DMS53 (cell line): ENCODE results near the gene FAM32A.
A peak's percentile ranks its signal among the peaks of the same experiment; 100 is the strongest.

Source experiments
- DNase-seq: peaks from one replicate; lab custom pipeline; 2025; lab: John Stamatoyannopoulos, UW

FAM32A gene

GRCh38 chr19:16185123-16185767, at the start of gene FAM32A:
Gene FAM32A, plus strand, starts transcription at chr19:16185410. Its CDS starts 33 bp downstream, at chr19:16185443.
- peak; percentile 98 for DNase-seq

GRCh38 chr19:16135430-16136127, 49.6 kb upstream of the FAM32A start:
- DNase-seq: no peak

DNA sequence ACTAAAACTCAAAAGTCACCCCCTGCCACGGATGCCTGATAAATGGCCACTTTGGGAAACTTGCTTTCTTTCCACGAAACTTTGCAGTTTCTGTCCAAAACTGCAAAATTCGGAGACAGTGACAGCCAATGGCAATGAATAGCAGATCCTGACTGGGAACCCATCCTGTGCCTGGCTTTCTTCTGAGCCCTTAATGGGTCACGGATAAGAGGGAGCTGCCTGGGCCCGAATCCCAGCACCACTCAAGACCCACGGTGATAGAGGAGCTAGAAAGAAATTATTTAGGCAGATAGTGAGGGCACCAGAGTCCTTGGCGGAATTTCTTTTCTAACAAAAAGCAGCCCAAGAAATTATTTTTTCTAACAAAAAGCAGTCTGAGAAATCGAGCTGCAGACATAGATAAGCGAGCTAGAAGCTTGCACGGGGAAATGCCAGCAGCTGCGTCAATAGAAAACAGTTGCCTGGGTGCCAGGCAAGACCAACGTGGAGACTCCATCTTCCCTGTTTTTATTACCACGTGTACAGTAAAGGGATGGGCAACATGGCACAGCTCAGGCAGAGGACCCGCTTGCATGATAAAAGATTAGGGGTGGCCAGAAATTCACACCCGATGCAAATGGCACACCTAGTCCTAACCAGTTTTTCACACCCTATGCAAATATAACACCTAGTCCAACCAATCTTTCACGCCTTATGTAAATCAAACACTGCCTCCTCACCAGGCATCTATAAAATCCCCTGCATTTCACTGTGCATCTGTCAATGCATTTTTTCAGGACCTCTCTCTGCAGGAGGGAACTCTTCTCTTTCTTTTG, 48.8 kb upstream of the FAM32A start:
- DNase-seq: peak; percentile 52

DNA sequence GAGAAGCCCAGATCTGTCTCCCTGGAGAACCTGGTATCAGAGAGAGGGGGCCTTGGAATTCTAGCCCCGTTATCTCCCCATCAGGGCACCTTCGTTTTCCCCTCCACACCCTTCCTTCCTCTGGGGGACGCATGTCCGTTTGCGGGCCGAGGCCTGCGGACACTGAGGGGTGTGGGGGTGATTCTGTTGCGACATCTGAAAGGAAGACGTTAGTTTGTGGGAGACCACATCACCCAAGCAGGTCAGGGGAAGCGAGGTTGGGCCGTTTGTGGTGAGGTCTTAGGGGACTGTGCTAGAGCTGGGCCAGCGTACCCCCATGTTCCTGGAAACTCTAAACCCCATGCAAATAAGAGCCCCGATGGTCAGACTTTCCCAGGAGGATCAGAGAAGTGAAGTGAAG, 45.5 kb upstream of the FAM32A start:
- DNase-seq: no peak

GRCh38 chr19:16141043-16141442, 44.2 kb upstream of the FAM32A start:
- DNase-seq: no peak

- DNase-seq: no peak
Observed at GRCh38 chr19:16142032-16142580, 43.1 kb upstream of the FAM32A start.

- DNase-seq: peak; percentile 91
Observed at GRCh38 chr19:16143399-16144215, 41.6 kb upstream of the FAM32A start, which contains the start of gene HSH2D. Gene HSH2D, plus strand, starts transcription at chr19:16143685. Its CDS starts 5,066 bp downstream, at chr19:16148751.

GRCh38 chr19:16144216-16144581, 41.0 kb upstream of the FAM32A start:
- DNase-seq: no peak

DNA sequence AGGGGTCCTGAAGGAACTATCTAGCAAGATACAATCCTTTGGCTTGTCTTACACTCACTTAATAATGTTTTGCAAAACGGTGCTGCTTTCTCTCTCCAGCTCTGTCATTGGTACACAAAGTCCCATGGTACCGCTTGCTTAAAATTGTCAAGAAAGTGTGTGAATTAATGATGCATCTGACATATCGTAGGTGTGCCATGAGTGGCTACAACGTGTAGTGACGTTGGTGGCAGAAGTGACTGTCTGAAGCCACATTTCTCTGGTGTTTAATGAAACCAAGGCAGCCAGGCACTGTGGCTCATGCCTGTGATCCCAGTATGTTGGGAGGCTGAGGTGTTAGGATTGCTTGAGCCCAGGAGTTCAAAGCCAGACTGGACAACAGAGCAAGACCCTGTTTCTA, 39.1 kb upstream of the FAM32A start:
- no peak for DNase-seq

DNA sequence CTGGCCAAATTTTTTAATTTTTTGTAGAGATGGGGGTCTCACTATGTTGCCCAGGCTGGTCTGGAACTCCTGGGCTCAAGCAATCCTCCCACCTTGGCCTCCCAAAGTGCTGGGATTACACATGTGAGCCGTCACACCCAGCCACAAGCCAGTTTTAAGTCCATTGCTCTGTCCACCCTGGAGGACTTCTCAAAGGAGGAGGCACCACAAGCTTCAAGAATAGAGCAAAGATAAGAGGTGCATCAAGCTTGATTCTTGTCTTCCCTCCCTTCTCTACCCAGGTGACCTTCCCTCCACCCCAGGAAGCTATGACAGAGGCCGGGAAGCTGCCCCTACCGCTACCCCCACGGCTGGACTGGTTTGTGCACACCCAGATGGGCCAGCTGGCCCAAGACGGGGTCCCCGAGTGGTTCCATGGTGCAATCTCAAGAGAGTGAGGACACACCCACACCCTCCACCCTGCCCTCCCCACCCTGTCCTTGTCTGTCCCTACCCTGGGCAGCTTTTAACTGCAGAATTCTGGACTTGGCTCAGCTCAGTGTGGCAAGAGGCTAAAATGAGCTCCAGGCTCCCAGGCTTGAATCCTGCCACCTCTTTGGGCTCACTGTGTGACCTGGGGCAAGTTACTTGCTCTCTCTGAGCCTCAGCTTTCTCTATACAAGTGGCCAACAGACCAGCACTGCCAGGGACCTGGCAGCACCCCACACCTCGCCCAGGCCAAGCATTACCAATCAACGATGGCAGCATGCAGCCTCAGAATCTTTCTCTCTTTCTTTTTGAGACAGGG, 36.6 kb upstream of the FAM32A start:
- DNase-seq: no peak

- DNase-seq: peak; percentile 11
Observed at GRCh38 chr19:16153582-16154336, 31.5 kb upstream of the FAM32A start.

DNA sequence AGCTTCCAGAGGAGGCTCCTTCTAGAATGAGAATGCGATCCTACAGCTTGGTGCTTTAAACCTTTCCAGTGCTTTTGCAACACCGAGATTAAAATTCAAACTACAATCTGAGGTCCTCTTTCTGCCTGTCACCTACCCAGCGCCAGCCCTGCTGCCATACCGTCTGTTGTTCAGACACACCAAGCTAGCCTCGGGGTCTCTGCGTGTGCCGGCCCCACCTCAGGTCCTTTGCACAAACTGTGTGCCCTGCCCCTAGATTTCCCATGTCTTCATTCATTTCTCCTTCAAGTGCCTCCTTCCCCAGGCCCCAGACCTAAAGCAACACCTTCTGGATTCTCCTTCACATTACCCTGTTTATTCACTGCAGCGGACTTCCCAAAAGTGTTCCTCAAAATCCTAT, 30.7 kb upstream of the FAM32A start:
- no peak for DNase-seq

DNA sequence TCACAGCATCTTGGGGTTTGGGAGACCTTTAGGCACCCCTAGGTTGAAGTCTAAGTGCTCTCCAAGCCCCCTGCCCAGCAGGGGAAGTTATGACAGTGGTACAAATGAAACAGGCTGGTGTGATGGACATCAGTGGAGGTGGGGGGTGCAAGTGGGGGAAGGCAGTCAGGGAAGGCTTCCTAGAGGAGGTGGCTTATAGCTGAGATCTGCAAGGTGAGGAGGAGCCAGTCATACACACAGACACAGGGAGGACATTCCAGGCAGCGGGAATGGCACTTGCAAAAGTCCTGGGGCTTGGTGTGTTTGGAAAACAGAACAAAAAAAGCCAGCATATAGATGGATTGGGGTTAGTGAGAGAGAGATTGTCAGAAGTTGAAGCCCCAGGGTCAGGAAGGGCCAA, 30.1 kb upstream of the FAM32A start:
- DNase-seq: no peak

DNA sequence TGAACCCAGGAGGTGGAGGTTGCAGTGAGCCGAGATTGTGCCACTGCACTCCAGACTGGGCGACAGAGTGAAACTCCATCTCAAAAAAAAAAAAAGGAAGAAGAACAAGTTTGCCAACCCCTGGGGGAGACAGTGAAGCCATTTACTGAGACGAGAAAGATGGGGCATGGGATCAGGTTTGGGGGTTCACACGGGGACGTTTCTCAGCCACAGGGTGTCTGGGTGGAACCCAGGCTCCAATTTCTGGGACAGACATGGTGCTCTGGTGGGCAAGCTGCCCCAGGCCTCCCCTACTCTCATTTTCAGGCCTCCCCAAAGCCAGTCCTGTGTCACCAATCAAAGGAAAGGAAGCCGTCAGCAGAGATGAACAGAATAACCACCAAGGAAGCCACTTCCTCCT, 28.3 kb upstream of the FAM32A start:
- no peak for DNase-seq

- no peak for DNase-seq
Observed at GRCh38 chr19:16157601-16158000, 27.6 kb upstream of the FAM32A start.

DNA sequence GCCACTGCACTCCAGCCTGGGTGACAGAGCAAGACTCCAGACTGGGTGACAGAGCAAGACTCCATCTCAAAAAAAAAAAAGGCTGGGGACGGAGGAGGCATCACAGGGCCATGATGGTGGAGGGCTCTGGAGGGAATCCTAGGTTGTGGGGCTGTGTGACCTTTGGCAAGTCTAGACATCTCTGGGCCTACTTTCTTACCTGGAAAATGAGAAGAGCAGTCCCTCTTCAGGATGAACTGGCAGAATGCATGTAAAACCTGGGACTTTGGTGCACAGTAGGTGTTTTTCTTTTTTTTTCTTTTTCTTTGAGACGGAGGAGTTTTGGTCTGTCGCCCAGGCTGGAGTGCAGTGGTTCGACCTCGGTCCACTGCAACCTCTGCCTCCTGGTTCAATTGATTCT, 25.6 kb upstream of the FAM32A start:
- DNase-seq: no peak

GRCh38 chr19:16160445-16160942, 24.7 kb upstream of the FAM32A start:
- no peak for DNase-seq

GRCh38 chr19:16160943-16161560, 24.2 kb upstream of the FAM32A start:
- peak; percentile 15 for DNase-seq

DNA sequence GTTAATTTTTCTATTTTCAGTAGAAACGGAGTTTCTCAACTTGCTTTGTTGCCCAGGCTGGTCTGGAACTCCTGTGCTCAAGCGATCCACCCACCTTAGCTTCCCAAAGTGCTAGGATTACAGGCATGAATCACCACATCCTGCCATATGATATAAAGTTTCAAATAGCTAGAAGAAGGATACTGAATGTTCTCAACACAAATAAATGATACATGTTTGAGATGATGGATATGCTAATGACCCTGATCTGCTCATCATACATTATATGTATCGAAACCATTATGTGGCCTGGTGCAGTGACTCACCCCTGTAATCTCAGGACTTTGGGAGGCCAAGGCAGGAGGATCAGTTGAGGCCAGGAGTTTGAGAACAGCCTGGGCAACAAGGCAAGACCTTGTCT, 23.4 kb upstream of the FAM32A start:
- peak; percentile 39 for DNase-seq
